Kidney epithelial cell (primary cell): ENCODE measurements around the gene OLFML2B. TPM values are rescaled to one million over a fixed set of nuclear protein-coding genes. Genes with fewer than 3 reads are reported as not detected.

Experiments used
- DNase-seq: peaks from one replicate; pipeline ENCODE4 v3.0.0-alpha.2; 2010; ENCODE audit warnings: low read depth
- H3K27me3 ChIP-seq: 2 replicates; pipeline ENCODE4 v1.6.0; 2011; ENCODE audit warnings: low read length; ENCODE audit not compliant: control insufficient read depth, insufficient read depth
- H3K36me3 ChIP-seq: 2 replicates; pipeline ENCODE4 v1.5.1; 2011; ENCODE audit warnings: low read length; ENCODE audit not compliant: control insufficient read depth, insufficient read depth
- H3K4me3 ChIP-seq: 2 replicates; pipeline ENCODE4 v1.5.1; 2011; ENCODE audit warnings: low read depth, mild to moderate bottlenecking, control low read depth, low read length
- CTCF ChIP-seq: IDR thresholded peaks from 2 replicates; pipeline ENCODE4 v1.5.1; 2011; ENCODE audit warnings: mild to moderate bottlenecking, moderate library complexity, low read length, control low read depth, inconsistent platforms; ENCODE audit not compliant: insufficient read depth, poor library complexity, severe bottlenecking
- total RNA-seq: library from RNA; depleted of rRNA; stranded (reverse); fragments of >200 nt; gene quantifications from 2 replicates; pipeline ENCODE4 v1.2.3, GENCODE V29; 2015

Gene OLFML2B
- total RNA-seq, 1 donor from 2014 or later, result 3.1 TPM

GRCh38 chr1:161973924-161974845, 49.5 kb downstream of the OLFML2B start:
- no peak for TF ChIP-seq CTCF
- DNase-seq, result no peak
- Histone ChIP-seq H3K4me3 (no peak overlapping the region), H3K27me3 (no peaks in the 10 kb centered on the region), H3K36me3 (no peaks in the 10 kb centered on the region)

- H3K4me3 ChIP-seq, result no peak overlapping the region
- no peak for DNase-seq
- no peaks in the 10 kb centered on the region for H3K27me3 ChIP-seq
- no peaks in the 10 kb centered on the region for H3K36me3 ChIP-seq
- no peak for TF ChIP-seq CTCF
Measured at GRCh38 chr1:161972828-161973227, 50.8 kb downstream of the OLFML2B start.

GRCh38 chr1:161970633-161971032, 53.0 kb downstream of the OLFML2B start:
- Histone ChIP-seq H3K27me3 (no peaks in the 10 kb centered on the region), H3K4me3 (no peak overlapping the region), H3K36me3 (no peaks in the 10 kb centered on the region)
- no peak for DNase-seq
- no peak for TF ChIP-seq CTCF

- Histone ChIP-seq H3K27me3 (no peaks in the 10 kb centered on the region), H3K36me3 (no peaks in the 10 kb centered on the region), H3K4me3 (no peak overlapping the region)
- no peak for DNase-seq
- no peak for TF ChIP-seq CTCF
Measured at GRCh38 chr1:161970036-161970435, 53.6 kb downstream of the OLFML2B start.

- Histone ChIP-seq H3K36me3 (no peaks in the 10 kb centered on the region), H3K4me3 (no peak overlapping the region), H3K27me3 (no peaks in the 10 kb centered on the region)
- no peak for TF ChIP-seq CTCF
- no peak for DNase-seq
Measured at GRCh38 chr1:161966067-161966466, 57.6 kb downstream of the OLFML2B start.
